ENCODE measurements around the gene ISCA2. TPM values are rescaled to one million over a fixed set of nuclear protein-coding genes. Genes with fewer than 3 reads are reported as not detected.

Gene ISCA2
- total and polyA plus RNA-seq, 2 experiments from 2014 or later, result 44.0 to 171 TPM

DNA sequence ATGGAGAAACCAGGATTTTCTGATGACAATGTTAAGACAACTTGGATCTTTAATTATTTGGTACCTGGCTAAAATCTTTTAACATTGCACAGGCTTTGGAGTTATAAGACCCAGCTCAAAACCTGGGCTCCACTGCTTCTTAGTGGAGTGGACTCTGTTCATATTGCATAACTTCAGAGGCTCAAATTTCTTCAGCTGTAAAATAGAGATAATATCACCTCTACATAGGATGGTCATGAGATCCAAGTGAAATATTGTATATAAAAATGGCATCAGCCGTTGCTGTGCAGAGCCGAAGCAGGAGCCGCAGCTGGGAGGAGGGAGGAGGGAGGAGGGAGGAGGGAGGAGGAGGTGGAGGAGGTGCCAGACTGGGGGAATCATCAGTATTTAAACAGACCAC, 11.0 kb upstream of the ISCA2 start:
- Mint-ChIP-seq H3K36me3 (ENCODE audit: low read depth) (peaks cover 32% of the 10 kb centered on the region), H3K27me3 (ENCODE audit: insufficient read depth, low read depth, poor library complexity) (peaks cover 3% of the 10 kb centered on the region), H3K27ac (no peak overlapping the region), H3K9me3 (no peaks in the 10 kb centered on the region), H3K4me1 (peaks cover 22% of the 10 kb centered on the region; the same call in 2 of the 3 replicates), H3K4me3 (no peak overlapping the region)
- Histone ChIP-seq H3K36me3 (ENCODE audit: insufficient read depth) (peaks cover 35% of the 10 kb centered on the region), H2AFZ (no peak overlapping the region), H3K27ac (ENCODE audit: low read depth) (no peak overlapping the region), H4K20me1 (replicated peaks; ENCODE audit: insufficient read depth) (peaks cover 8% of the 10 kb centered on the region; the same call in 1 of the 2 replicates), H3K79me2 (replicated peaks; ENCODE audit: insufficient read depth) (peaks cover 3% of the 10 kb centered on the region; the same call in 1 of the 2 replicates), H3K4me1 (ENCODE audit: insufficient read depth) (peaks cover 8% of the 10 kb centered on the region; the same call in 1 of the 2 replicates), H3K9me2 (ENCODE audit: insufficient read depth) (no peaks in the 10 kb centered on the region), H3K27me3 (ENCODE audit: insufficient read depth) (no peaks in the 10 kb centered on the region), H3K4me2 (no peak overlapping the region), H3K4me3 (no peak overlapping the region), H3F3A (replicated peaks; ENCODE audit: low read depth) (peaks cover 7% of the 10 kb centered on the region; the same call in 1 of the 2 replicates)
- ATAC-seq, result no peak
- DNase-seq (ENCODE audit: low spot score), result no peak
- TF ChIP-seq STAT1 (IDR thresholded peaks at IDR 0.05; ENCODE audit: unreplicated experiment) (no peak), EZH2 (IDR thresholded peaks at IDR 0.05; ENCODE audit: low read depth, unreplicated experiment) (no peak), NANOG (IDR thresholded peaks at IDR 0.05; ENCODE audit: borderline replicate concordance) (no peak), EZH2phosphoT487 (IDR thresholded peaks at IDR 0.05; ENCODE audit: unreplicated experiment) (no peak), CREB1 (CRISPR knock-in tag; IDR thresholded peaks at IDR 0.05; ENCODE audit: low read depth) (no peak), ZNF331 (CRISPR knock-in tag; IDR thresholded peaks at IDR 0.05; ENCODE audit: low read depth) (no peak)
- TF ChIP-seq, protein P1, sequence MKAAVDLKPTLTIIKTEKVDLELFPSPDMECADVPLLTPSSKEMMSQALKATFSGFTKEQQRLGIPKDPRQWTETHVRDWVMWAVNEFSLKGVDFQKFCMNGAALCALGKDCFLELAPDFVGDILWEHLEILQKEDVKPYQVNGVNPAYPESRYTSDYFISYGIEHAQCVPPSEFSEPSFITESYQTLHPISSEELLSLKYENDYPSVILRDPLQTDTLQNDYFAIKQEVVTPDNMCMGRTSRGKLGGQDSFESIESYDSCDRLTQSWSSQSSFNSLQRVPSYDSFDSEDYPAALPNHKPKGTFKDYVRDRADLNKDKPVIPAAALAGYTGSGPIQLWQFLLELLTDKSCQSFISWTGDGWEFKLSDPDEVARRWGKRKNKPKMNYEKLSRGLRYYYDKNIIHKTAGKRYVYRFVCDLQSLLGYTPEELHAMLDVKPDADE (IDR thresholded peaks at IDR 0.05), result no peak

- H3K4me3 ChIP-seq, result no peak overlapping the region
- TF ChIP-seq EZH2phosphoT487 (IDR thresholded peaks at IDR 0.05; ENCODE audit: unreplicated experiment) (no peak), CREB1 (CRISPR knock-in tag; IDR thresholded peaks at IDR 0.05; ENCODE audit: low read depth) (no peak), ZNF114 (CRISPR knock-in tag; IDR thresholded peaks at IDR 0.05) (no peak), POLR2AphosphoS5 (IDR thresholded peaks at IDR 0.05; ENCODE audit: low read depth) (no peak), JUNB (IDR thresholded peaks at IDR 0.05; ENCODE audit: unreplicated experiment) (no peak)
- TF ChIP-seq, protein P1 (IDR thresholded peaks at IDR 0.05), result no peak
- TF ChIP-seq, protein P2, sequence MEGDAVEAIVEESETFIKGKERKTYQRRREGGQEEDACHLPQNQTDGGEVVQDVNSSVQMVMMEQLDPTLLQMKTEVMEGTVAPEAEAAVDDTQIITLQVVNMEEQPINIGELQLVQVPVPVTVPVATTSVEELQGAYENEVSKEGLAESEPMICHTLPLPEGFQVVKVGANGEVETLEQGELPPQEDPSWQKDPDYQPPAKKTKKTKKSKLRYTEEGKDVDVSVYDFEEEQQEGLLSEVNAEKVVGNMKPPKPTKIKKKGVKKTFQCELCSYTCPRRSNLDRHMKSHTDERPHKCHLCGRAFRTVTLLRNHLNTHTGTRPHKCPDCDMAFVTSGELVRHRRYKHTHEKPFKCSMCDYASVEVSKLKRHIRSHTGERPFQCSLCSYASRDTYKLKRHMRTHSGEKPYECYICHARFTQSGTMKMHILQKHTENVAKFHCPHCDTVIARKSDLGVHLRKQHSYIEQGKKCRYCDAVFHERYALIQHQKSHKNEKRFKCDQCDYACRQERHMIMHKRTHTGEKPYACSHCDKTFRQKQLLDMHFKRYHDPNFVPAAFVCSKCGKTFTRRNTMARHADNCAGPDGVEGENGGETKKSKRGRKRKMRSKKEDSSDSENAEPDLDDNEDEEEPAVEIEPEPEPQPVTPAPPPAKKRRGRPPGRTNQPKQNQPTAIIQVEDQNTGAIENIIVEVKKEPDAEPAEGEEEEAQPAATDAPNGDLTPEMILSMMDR (conservative IDR thresholded peaks at IDR 0.05; ENCODE audit: low read depth in 2 of 2), result no peak
- peaks cover 16% of the 10 kb centered on the region for H3K4me1 ChIP-seq (ENCODE audit: insufficient read depth)
- peaks cover 35% of the 10 kb centered on the region for H3K36me3 ChIP-seq (ENCODE audit: insufficient read depth)
- no peak overlapping the region for H3K4me3 Mint-ChIP-seq
- H3F3A ChIP-seq (replicated peaks; ENCODE audit: low read depth), result peaks cover 7% of the 10 kb centered on the region; the same call in 1 of the 2 replicates
- DNase-seq (ENCODE audit: low spot score) (no peak), ATAC-seq (no peak)
- peaks cover 9% of the 10 kb centered on the region; the same call in 1 of the 2 replicates for H3K79me2 ChIP-seq (replicated peaks; ENCODE audit: insufficient read depth)
- H3K27ac Mint-ChIP-seq, result no peak overlapping the region
- no peak overlapping the region for H2AFZ ChIP-seq
- H3K9me3 Mint-ChIP-seq, result no peaks in the 10 kb centered on the region
- H3K4me1 Mint-ChIP-seq, result peaks cover 22% of the 10 kb centered on the region; the same call in 2 of the 3 replicates
- H3K27ac ChIP-seq (ENCODE audit: low read depth), result no peak overlapping the region
- H3K4me2 ChIP-seq, result no peak overlapping the region
- no peaks in the 10 kb centered on the region for H3K27me3 ChIP-seq (ENCODE audit: insufficient read depth)
- no peaks in the 10 kb centered on the region for H3K9me2 ChIP-seq (ENCODE audit: insufficient read depth)
- H3K27me3 Mint-ChIP-seq (ENCODE audit: insufficient read depth, low read depth, poor library complexity), result peaks cover 3% of the 10 kb centered on the region
- peaks cover 11% of the 10 kb centered on the region; the same call in 1 of the 2 replicates for H4K20me1 ChIP-seq (replicated peaks; ENCODE audit: insufficient read depth)
- H3K36me3 Mint-ChIP-seq (ENCODE audit: low read depth), result peaks cover 32% of the 10 kb centered on the region
Observed at GRCh38 chr14:74483321-74483720, 10.2 kb upstream of the ISCA2 start.
